ENCODE results near the gene UCN3. TPM values are rescaled to one million over a fixed set of nuclear protein-coding genes. Genes with fewer than 3 reads are reported as not detected.

Gene UCN3
- polyA plus RNA-seq, 3 donors, result not detected

DNA sequence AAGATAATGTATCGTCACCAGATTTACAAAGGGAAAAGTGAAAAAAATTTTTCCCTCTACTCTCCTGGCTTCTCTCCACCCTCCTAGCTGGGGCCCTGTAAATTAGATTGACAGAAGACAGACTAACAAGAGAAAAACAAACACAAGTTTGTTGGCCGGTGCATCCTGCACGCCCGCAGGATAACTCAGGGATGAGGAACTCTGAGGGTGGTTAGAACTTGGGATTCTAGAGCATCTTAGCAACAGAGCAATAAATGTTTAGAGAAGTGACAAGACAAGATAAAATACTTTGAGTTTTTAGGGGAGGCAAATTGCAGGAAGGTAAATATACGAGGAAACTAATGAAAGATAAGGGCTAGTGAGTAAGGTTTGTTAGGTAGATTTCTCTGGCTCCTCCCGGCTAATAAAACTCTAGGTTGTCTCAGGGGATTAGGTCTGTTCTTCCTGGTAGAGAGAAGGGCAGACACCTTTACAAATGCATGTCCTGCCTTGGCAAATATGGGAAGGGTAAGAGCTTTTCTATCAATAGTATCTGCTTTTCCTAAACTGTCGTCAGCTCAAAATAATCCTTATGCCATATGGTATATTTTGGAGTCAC, 4.3 kb upstream of the UCN3 start:
- no peak overlapping the region for H3K4me2 ChIP-seq (replicated peaks; ENCODE audit: extremely low read depth, low read length, poor library complexity, severe bottlenecking)
- Mint-ChIP-seq H3K4me1 (peaks cover 8% of the 10 kb centered on the region), H3K9me3 (peaks cover 0 to 2% (median 0%) of the 10 kb centered on the region in 7 donors), H3K27ac (no peak overlapping the region), H3K27me3 (ENCODE audit: low read depth in 3 of 3) (peaks cover 0 to 4% (median 2%) of the 10 kb centered on the region in 3 donors), H3K4me3 (no peak overlapping the region), H3K36me3 (no peaks in the 10 kb centered on the region)
- intact Hi-C loops (cut with micrococcal nuclease), result no loop called here
- no peak for DNase-seq
- H3K79me2 ChIP-seq (ENCODE audit: insufficient read depth, low read length), result no peaks in the 10 kb centered on the region
- no peaks in the 10 kb centered on the region for H3K4me1 ChIP-seq (ENCODE audit: control insufficient read depth in 1 of 2, insufficient read depth in 2 of 2, low read length in 2 of 2)
- H3K27ac ChIP-seq (ENCODE audit: low read depth in 1 of 2, low read length in 2 of 2), result no peak overlapping the region
- no peaks in the 10 kb centered on the region for H3K36me3 ChIP-seq (replicated peaks in 1 of 2; ENCODE audit: control insufficient read depth in 1 of 2, insufficient read depth in 2 of 2, low read length in 2 of 2)
- H2AFZ ChIP-seq (ENCODE audit: insufficient read depth, low read depth, low read length, poor library complexity, severe bottlenecking), result no peak overlapping the region
- no peak overlapping the region for H3K9ac ChIP-seq (ENCODE audit: insufficient read depth, low read length, poor library complexity, severe bottlenecking)
- no peaks in the 10 kb centered on the region for H3K27me3 ChIP-seq (ENCODE audit: control insufficient read depth in 2 of 2, insufficient read depth in 2 of 2, low read length in 2 of 2)
- H3K4me3 ChIP-seq (replicated peaks in 1 of 3; ENCODE audit: low read depth in 2 of 3, low read length in 3 of 3), result no peak overlapping the region
- TF ChIP-seq, protein P1, sequence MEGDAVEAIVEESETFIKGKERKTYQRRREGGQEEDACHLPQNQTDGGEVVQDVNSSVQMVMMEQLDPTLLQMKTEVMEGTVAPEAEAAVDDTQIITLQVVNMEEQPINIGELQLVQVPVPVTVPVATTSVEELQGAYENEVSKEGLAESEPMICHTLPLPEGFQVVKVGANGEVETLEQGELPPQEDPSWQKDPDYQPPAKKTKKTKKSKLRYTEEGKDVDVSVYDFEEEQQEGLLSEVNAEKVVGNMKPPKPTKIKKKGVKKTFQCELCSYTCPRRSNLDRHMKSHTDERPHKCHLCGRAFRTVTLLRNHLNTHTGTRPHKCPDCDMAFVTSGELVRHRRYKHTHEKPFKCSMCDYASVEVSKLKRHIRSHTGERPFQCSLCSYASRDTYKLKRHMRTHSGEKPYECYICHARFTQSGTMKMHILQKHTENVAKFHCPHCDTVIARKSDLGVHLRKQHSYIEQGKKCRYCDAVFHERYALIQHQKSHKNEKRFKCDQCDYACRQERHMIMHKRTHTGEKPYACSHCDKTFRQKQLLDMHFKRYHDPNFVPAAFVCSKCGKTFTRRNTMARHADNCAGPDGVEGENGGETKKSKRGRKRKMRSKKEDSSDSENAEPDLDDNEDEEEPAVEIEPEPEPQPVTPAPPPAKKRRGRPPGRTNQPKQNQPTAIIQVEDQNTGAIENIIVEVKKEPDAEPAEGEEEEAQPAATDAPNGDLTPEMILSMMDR (IDR thresholded peaks at IDR 0.05), result no peak
- 87% methylated on average over 3 of the region's 7 CpGs for WGBS (ENCODE audit: insufficient coverage)
- H4K20me1 ChIP-seq (ENCODE audit: insufficient read depth, low read length), result no peaks in the 10 kb centered on the region
- no peaks in the 10 kb centered on the region for H3K9me3 ChIP-seq (replicated peaks in 1 of 2; ENCODE audit: control insufficient read depth in 1 of 2, insufficient read depth in 1 of 2, low read length in 2 of 2)

GRCh38 chr10:5361966-5362365, 2.8 kb upstream of the UCN3 start:
- no peak overlapping the region for H2AFZ ChIP-seq (ENCODE audit: insufficient read depth, low read depth, low read length, poor library complexity, severe bottlenecking)
- peaks cover 0 to 2% (median 0%) of the 10 kb centered on the region in 7 donors for H3K9me3 Mint-ChIP-seq
- DNase-seq, result no peak
- peaks cover 0 to 5% (median 2%) of the 10 kb centered on the region in 3 donors for H3K27me3 Mint-ChIP-seq (ENCODE audit: low read depth in 3 of 3)
- H3K4me1 Mint-ChIP-seq, result no peaks in the 10 kb centered on the region
- no peaks in the 10 kb centered on the region for H3K4me1 ChIP-seq (ENCODE audit: control insufficient read depth in 1 of 2, insufficient read depth in 2 of 2, low read length in 2 of 2)
- H3K4me3 Mint-ChIP-seq, result no peak overlapping the region
- H4K20me1 ChIP-seq (ENCODE audit: insufficient read depth, low read length), result no peaks in the 10 kb centered on the region
- intact Hi-C loops (cut with micrococcal nuclease), result no loop called here
- H3K9me3 ChIP-seq (replicated peaks in 1 of 2; ENCODE audit: control insufficient read depth in 1 of 2, insufficient read depth in 1 of 2, low read length in 2 of 2), result no peaks in the 10 kb centered on the region
- H3K79me2 ChIP-seq (ENCODE audit: insufficient read depth, low read length), result no peaks in the 10 kb centered on the region
- H3K27ac Mint-ChIP-seq, result no peak overlapping the region
- TF ChIP-seq, protein P1 (IDR thresholded peaks at IDR 0.05), result no peak
- H3K36me3 Mint-ChIP-seq, result no peaks in the 10 kb centered on the region
- H3K9ac ChIP-seq (ENCODE audit: insufficient read depth, low read length, poor library complexity, severe bottlenecking), result no peak overlapping the region
- WGBS (ENCODE audit: insufficient coverage), result 95% methylated on average over 4 of the region's 4 CpGs
- no peaks in the 10 kb centered on the region for H3K36me3 ChIP-seq (replicated peaks in 1 of 2; ENCODE audit: control insufficient read depth in 1 of 2, insufficient read depth in 2 of 2, low read length in 2 of 2)
- no peak overlapping the region for H3K4me2 ChIP-seq (replicated peaks; ENCODE audit: extremely low read depth, low read length, poor library complexity, severe bottlenecking)
- H3K27me3 ChIP-seq (ENCODE audit: control insufficient read depth in 2 of 2, insufficient read depth in 2 of 2, low read length in 2 of 2), result no peaks in the 10 kb centered on the region
- no peak overlapping the region for H3K27ac ChIP-seq (ENCODE audit: low read depth in 1 of 2, low read length in 2 of 2)
- H3K4me3 ChIP-seq (replicated peaks in 1 of 3; ENCODE audit: low read depth in 2 of 3, low read length in 3 of 3), result no peak overlapping the region
